COLO668 (cell line): ENCODE measurements around the gene MAGI1.

ENCODE experiments used
- DNase-seq: peaks from one replicate; lab custom pipeline; 2025; ENCODE audit not compliant: unreplicated experiment; lab: John Stamatoyannopoulos, UW

MAGI1 gene

GRCh38 chr3:65761446-65762234, 277.1 kb downstream of the MAGI1 start:
- DNase-seq = no peak

- DNase-seq = no peak
Measured at GRCh38 chr3:65758876-65759598, 279.7 kb downstream of the MAGI1 start.

- no peak for DNase-seq
Measured at GRCh38 chr3:65758438-65758837, 280.3 kb downstream of the MAGI1 start.

GRCh38 chr3:65752636-65753035, 286.1 kb downstream of the MAGI1 start:
- DNase-seq = no peak

GRCh38 chr3:65751123-65751700, 287.5 kb downstream of the MAGI1 start:
- DNase-seq = peak; percentile 42

- no peak for DNase-seq
Measured at GRCh38 chr3:65749066-65749465, 289.7 kb downstream of the MAGI1 start.

GRCh38 chr3:65748326-65748725, 290.4 kb downstream of the MAGI1 start:
- no peak for DNase-seq

- no peak for DNase-seq
Measured at GRCh38 chr3:65746848-65747247, 291.9 kb downstream of the MAGI1 start.

- DNase-seq = no peak
Measured at GRCh38 chr3:65745306-65745705, 293.4 kb downstream of the MAGI1 start.

GRCh38 chr3:65742914-65743313, 295.8 kb downstream of the MAGI1 start:
- no peak for DNase-seq

GRCh38 chr3:65741540-65741939, 297.2 kb downstream of the MAGI1 start:
- no peak for DNase-seq

- DNase-seq = no peak
Measured at GRCh38 chr3:65739901-65740541, 298.7 kb downstream of the MAGI1 start.

GRCh38 chr3:65734792-65735191, 303.9 kb downstream of the MAGI1 start:
- no peak for DNase-seq

- DNase-seq = no peak
Measured at GRCh38 chr3:65734382-65734781, 304.3 kb downstream of the MAGI1 start.

GRCh38 chr3:65733459-65733858, 305.3 kb downstream of the MAGI1 start:
- DNase-seq = no peak

- peak; percentile 7 for DNase-seq
Measured at GRCh38 chr3:65732051-65732935, 306.4 kb downstream of the MAGI1 start.

- DNase-seq = no peak
Measured at GRCh38 chr3:65730449-65730848, 308.3 kb downstream of the MAGI1 start.

GRCh38 chr3:65729973-65730372, 308.7 kb downstream of the MAGI1 start:
- no peak for DNase-seq

GRCh38 chr3:65729555-65729954, 309.2 kb downstream of the MAGI1 start:
- no peak for DNase-seq

- DNase-seq = no peak
Measured at GRCh38 chr3:65728138-65728537, 310.6 kb downstream of the MAGI1 start.

- DNase-seq = no peak
Measured at GRCh38 chr3:65723985-65724384, 314.7 kb downstream of the MAGI1 start.
